DOHH2 (cell line): ENCODE data around the gene RMDN2.

Experiments
- H3F3A ChIP-seq: fragments of 200-600 bp; sonication (generic), shearing (Covaris generic); 2 replicates; pipeline ENCODE4 v1.6.0; 2016; ENCODE audit warnings: antibody characterized with exemption, mild to moderate bottlenecking; ENCODE audit not compliant: control insufficient read depth, insufficient read depth
- H3K27ac ChIP-seq: fragments of 200-600 bp; sonication (generic); 2 replicates; pipeline ENCODE4 v1.5.1; 2014; ENCODE audit warnings: low read depth, mild to moderate bottlenecking, low read length, moderate library complexity
- H3K27me3 ChIP-seq: fragments of 200-600 bp; sonication (generic); 2 replicates; pipeline ENCODE4 v1.6.1; 2014; ENCODE audit warnings: mild to moderate bottlenecking, low read length, mixed read lengths; ENCODE audit not compliant: control insufficient read depth
- H3K36me3 ChIP-seq: fragments of 200-600 bp; sonication (generic); 2 replicates; pipeline ENCODE4 v1.6.1; 2014; ENCODE audit warnings: mild to moderate bottlenecking, low read length, moderate library complexity, mixed read lengths; ENCODE audit not compliant: control insufficient read depth
- H3K4me1 ChIP-seq: fragments of 200-600 bp; sonication (generic); 2 replicates; pipeline ENCODE4 v1.6.1; 2014; ENCODE audit warnings: mild to moderate bottlenecking, low read length, mixed read lengths; ENCODE audit not compliant: control insufficient read depth
- H3K4me2 ChIP-seq: fragments of 200-600 bp; sonication (generic); 2 replicates; pipeline ENCODE4 v1.6.0; 2014; ENCODE audit warnings: mild to moderate bottlenecking, low read length, moderate library complexity
- H3K4me3 ChIP-seq: fragments of 200-600 bp; sonication (generic); 2 replicates; pipeline ENCODE4 v1.5.1; 2014; ENCODE audit warnings: mild to moderate bottlenecking, low read length, mixed read lengths
- H3K79me2 ChIP-seq: fragments of 200-600 bp; sonication (generic); 2 replicates; pipeline ENCODE4 v1.6.1; 2014; ENCODE audit warnings: mild to moderate bottlenecking, low read length, mixed read lengths; ENCODE audit not compliant: control insufficient read depth
- H3K9me2 ChIP-seq: fragments of 200-600 bp; sonication (generic); replicated peaks from 2 replicates; pipeline ENCODE4 v1.6.1; 2014; ENCODE audit warnings: mild to moderate bottlenecking, low read length, mixed read lengths; ENCODE audit not compliant: control insufficient read depth
- H3K9me3 ChIP-seq: fragments of 200-600 bp; sonication (generic); 2 replicates; pipeline ENCODE4 v1.6.1; 2014; ENCODE audit warnings: antibody characterized with exemption, low read length, mixed read lengths; ENCODE audit not compliant: control insufficient read depth, insufficient read depth
- H4K20me1 ChIP-seq: fragments of 200-600 bp; sonication (generic); 2 replicates; pipeline ENCODE4 v1.6.0; 2014; ENCODE audit warnings: low read depth, mild to moderate bottlenecking, antibody characterized with exemption, low read length, moderate library complexity; ENCODE audit not compliant: control insufficient read depth, insufficient read depth
- CTCF ChIP-seq: fragments of 200-600 bp; sonication (generic); IDR thresholded peaks from one replicate; pipeline ENCODE4 v1.5.1; 2014; ENCODE audit warnings: antibody characterized with exemption, mild to moderate bottlenecking, low read depth, low read length; ENCODE audit not compliant: poor library complexity, severe bottlenecking
- EZH2phosphoT487 ChIP-seq: fragments of 200-600 bp; sonication (generic); IDR thresholded peaks from 2 replicates; pipeline ENCODE4 v1.6.1; 2017; ENCODE audit warnings: borderline replicate concordance, mild to moderate bottlenecking, antibody characterized with exemption, low read length, moderate library complexity, mixed read lengths

The RMDN2 gene

GRCh38 chr2:37902991-37903390 is 22.1 kb upstream of the RMDN2 start:
- Histone ChIP-seq H3K36me3 (no peaks in the 10 kb centered on the region), H4K20me1 (no peaks in the 10 kb centered on the region), H3K4me3 (no peak overlapping the region), H3K27me3 (no peaks in the 10 kb centered on the region), H3K4me2 (no peak overlapping the region), H3F3A (no peaks in the 10 kb centered on the region), H3K4me1 (no peaks in the 10 kb centered on the region), H3K9me3 (no peaks in the 10 kb centered on the region), H3K79me2 (no peaks in the 10 kb centered on the region), H3K27ac (no peak overlapping the region), H3K9me2 (no peaks in the 10 kb centered on the region)
- no peak for TF ChIP-seq CTCF
- no peak for TF ChIP-seq EZH2phosphoT487

GRCh38 chr2:37904425-37904824 is 20.7 kb upstream of the RMDN2 start:
- no peaks in the 10 kb centered on the region for H3K36me3 ChIP-seq
- H4K20me1 ChIP-seq: no peaks in the 10 kb centered on the region
- no peak overlapping the region for H3K4me3 ChIP-seq
- TF ChIP-seq CTCF (no peak), EZH2phosphoT487 (no peak)
- no peak overlapping the region for H3K4me2 ChIP-seq
- no peaks in the 10 kb centered on the region for H3K79me2 ChIP-seq
- no peaks in the 10 kb centered on the region for H3K27me3 ChIP-seq
- no peaks in the 10 kb centered on the region for H3K4me1 ChIP-seq
- no peak overlapping the region for H3K27ac ChIP-seq
- no peaks in the 10 kb centered on the region for H3F3A ChIP-seq
- no peaks in the 10 kb centered on the region for H3K9me3 ChIP-seq
- no peaks in the 10 kb centered on the region for H3K9me2 ChIP-seq

GRCh38 chr2:37904993-37905392 is 20.1 kb upstream of the RMDN2 start:
- Histone ChIP-seq H3K9me3 (no peaks in the 10 kb centered on the region), H4K20me1 (no peaks in the 10 kb centered on the region), H3K27ac (no peak overlapping the region), H3K36me3 (no peaks in the 10 kb centered on the region), H3K4me3 (no peak overlapping the region), H3K79me2 (no peaks in the 10 kb centered on the region), H3K27me3 (no peaks in the 10 kb centered on the region), H3K9me2 (no peaks in the 10 kb centered on the region), H3K4me2 (no peak overlapping the region), H3K4me1 (no peaks in the 10 kb centered on the region), H3F3A (no peaks in the 10 kb centered on the region)
- TF ChIP-seq EZH2phosphoT487: no peak
- TF ChIP-seq CTCF: no peak

- Histone ChIP-seq H4K20me1 (no peaks in the 10 kb centered on the region), H3K79me2 (no peaks in the 10 kb centered on the region), H3K36me3 (no peaks in the 10 kb centered on the region), H3K27me3 (no peaks in the 10 kb centered on the region), H3K4me1 (no peaks in the 10 kb centered on the region), H3K9me2 (no peaks in the 10 kb centered on the region), H3F3A (no peaks in the 10 kb centered on the region), H3K9me3 (no peaks in the 10 kb centered on the region), H3K4me2 (no peak overlapping the region), H3K4me3 (no peak overlapping the region), H3K27ac (no peak overlapping the region)
- TF ChIP-seq CTCF: no peak
- TF ChIP-seq EZH2phosphoT487: no peak
Observed at GRCh38 chr2:37906131-37906530, 19.0 kb upstream of the RMDN2 start.
